NK-92 (cell line): ENCODE results near the gene YJEFN3.

ENCODE experiments used
- DNase-seq: peaks from one replicate; lab custom pipeline; 2025; ENCODE audit not compliant: unreplicated experiment; lab: John Stamatoyannopoulos, UW

Gene YJEFN3

DNA sequence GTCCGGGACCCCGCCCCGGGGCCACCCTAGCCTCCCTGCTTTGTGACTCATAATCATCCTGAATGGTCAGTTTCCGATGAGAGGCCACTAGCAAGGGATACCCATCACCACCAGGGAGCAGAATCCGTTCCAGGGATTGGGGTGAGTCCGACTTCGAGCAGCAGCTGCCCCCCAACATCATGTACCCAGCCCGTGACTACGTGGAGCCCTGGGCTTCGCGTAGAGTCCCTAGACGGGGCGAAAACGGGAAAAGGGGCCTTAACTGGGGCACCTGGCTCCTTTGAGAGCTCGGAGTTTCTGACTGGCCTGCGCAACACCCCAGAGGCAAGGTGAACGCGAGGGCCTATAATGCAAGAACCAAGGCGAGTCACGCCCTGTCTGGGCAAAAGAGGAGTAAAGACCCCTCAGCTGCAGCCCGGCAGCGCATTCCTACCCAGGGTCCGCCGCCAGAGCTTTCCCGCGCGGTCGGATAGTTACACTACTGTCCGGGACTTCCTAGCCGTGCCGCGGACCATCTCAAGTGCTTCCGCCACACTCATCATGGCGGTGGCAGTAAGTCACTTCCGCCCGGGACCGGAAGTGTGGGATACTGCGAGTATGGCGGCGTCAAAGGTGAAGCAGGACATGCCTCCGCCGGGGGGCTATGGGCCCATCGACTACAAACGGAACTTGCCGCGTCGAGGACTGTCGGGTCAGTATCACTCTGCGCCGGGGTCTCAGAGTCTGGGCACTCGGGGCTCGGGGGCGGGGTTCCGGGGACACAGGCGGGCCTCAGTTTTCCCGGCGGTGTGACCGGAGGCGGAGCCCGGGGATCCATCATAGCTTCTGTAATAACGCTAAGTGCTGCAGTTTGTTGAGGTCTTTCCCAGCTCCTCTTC, 12.8 kb upstream of the YJEFN3 start, which contains the start of gene NDUFA13:
Gene NDUFA13, plus strand, starts transcription at position 584 of the 878 bp plus-strand sequence. Its CDS starts 14 bp downstream, at position 598.
- DNase-seq: peak; percentile 53

DNA sequence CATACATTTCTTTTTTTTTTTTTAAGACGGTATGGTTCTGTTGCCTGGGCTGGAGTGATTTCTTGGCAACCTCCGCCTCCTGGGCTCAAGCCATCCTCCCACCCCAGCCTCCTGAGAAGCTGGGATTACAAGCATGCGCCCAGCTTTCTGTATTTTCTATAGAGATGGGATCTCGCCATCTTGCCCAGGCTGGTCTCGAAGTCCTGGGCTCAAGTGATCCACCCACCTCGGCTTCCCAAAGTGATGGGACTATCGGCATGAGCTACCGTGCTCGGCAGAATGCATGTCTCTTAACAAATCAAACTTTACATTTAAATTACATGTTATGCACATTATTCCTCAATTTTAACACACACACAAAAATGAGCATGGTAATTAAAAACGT, 11.5 kb upstream of the YJEFN3 start:
- no peak for DNase-seq

DNA sequence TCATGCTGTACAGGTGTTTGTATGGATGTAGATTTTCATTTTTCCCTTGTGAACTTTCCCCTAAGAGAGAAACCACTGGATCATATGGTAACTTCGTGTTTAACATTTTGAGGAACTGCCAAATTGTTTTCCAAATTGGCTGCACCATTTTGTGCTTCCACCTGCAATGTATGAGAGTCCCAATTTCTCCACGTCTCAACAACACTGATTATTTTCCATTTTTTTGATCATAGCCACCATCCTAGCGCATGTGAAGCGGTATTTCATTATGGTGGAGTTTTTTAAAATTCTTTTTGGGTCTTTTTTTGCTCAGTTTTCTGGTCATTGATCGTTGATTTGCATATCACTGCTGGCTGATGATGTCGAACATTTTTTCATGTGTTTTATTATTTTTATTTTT, 7.7 kb upstream of the YJEFN3 start:
- DNase-seq: no peak

- DNase-seq: no peak
Observed at GRCh38 chr19:19523177-19523576, 5.5 kb upstream of the YJEFN3 start.

GRCh38 chr19:19524053-19524452, 4.7 kb upstream of the YJEFN3 start:
- no peak for DNase-seq

DNA sequence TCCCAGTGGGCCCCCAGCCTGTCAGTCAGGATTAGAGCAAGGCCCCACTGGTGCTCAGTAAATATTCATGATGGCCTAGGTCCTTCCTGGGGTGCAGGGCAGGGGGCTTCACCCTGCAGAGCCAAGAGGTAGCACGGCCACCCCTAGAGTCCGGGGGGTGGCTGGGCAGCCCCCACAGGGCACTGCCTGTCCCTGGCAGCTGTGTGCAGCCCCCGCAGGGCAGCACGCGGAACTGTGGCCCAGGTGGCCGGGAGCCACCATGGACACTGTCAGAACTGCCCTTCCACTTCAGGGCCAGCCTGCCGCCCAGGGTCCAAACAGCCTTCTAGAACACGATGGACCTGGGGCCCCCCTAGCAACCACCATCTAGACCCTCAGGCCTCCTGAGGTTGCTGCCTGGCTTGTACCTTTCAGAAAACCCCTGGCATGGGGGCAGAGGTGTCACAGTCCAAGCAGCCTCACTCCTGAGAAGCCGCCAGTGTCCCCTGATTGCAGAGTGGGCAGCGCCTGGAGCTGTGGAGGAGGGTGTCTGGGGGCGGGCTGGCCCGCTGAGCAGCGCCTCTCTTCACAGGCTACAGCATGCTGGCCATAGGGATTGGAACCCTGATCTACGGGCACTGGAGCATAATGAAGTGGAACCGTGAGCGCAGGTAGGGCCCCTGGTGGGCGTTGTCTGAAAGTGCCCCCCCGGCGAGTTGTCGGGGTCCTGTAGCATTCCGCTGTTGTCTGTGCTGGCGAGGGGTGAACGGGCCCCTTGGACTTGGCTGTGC, 2.9 kb upstream of the YJEFN3 start:
- no peak for DNase-seq

- DNase-seq: no peak
Observed at GRCh38 chr19:19526581-19527370, 1.9 kb upstream of the YJEFN3 start.

- DNase-seq: no peak
Observed at GRCh38 chr19:19527371-19527656, 1.4 kb upstream of the YJEFN3 start.

GRCh38 chr19:19527674-19528625, 761 bp upstream of the YJEFN3 start:
- no peak for DNase-seq

DNA sequence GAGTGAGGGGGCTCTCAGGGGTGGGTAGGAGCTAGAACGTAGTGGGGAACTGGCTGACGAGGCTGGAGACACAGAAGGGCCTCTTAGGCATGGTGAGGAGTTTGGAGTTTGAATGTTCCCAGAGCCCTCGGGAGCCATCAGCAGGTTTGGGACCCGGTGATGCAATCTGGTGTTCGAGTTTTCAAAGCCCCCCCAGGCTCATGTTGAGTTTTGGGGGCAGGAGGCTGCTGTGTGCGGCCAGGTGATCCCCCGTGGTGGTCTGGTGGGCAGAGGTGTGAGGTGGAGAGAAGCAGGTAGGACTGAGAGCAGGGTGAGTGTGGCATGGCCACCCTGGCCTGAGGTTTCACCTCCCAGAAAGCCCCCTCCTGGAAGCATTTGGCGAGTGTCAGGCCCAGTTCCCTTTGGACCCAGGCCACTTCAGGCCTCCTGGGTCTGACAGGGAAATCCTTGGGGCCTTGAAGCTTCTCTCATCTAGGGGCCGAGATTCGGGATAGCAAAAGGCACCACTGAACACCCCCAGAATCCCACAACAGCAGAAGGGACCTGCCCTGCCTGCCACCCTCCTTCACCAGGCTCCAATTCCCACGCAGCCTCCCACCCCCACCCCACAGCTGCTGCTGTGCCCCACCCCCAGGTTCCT, 1.2 kb downstream of the YJEFN3 start:
- DNase-seq: no peak

GRCh38 chr19:19530423-19530804, 1.7 kb downstream of the YJEFN3 start:
- DNase-seq: no peak

- no peak for DNase-seq
Observed at GRCh38 chr19:19530889-19531288, 2.2 kb downstream of the YJEFN3 start.

DNA sequence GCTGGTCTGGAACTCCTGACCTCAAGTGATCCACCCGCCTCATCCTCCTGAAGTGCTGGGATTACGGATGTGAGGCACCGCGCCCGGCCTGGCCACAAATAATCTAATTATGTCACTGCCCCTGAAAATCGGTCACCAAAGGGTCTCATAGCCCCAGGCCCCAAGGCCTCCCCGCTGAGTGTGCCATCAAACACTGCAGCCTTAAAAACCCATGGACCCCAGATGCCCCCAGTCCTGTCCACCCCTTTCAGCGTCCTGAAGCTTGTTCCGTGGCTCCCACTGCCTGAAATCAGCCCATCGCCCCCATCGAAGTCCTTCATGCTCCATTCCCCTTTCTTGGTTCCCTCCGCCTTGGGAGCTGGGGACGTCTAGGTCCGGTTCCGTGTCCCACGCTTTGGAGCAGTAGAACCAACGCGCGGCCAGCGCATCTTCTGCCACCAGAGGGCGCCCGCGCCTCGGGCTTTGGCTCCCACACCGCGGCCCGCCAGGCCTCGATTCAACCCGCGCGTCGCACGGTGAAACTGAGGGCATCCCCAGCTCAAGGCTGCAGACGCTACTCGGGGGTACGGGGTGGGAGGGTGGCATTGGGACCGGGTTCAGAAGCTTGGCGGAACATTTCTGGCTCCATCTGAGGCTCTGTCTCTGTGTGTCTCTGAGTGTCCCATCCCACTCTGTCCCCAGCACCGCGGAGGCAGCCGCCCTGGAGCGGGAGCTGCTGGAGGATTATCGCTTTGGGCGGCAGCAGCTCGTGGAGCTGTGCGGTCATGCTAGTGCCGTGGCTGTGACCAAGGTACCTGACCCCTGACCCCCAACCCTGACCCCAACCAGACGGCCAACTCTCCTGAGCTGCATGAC, 3.5 kb downstream of the YJEFN3 start:
- DNase-seq: no peak

DNA sequence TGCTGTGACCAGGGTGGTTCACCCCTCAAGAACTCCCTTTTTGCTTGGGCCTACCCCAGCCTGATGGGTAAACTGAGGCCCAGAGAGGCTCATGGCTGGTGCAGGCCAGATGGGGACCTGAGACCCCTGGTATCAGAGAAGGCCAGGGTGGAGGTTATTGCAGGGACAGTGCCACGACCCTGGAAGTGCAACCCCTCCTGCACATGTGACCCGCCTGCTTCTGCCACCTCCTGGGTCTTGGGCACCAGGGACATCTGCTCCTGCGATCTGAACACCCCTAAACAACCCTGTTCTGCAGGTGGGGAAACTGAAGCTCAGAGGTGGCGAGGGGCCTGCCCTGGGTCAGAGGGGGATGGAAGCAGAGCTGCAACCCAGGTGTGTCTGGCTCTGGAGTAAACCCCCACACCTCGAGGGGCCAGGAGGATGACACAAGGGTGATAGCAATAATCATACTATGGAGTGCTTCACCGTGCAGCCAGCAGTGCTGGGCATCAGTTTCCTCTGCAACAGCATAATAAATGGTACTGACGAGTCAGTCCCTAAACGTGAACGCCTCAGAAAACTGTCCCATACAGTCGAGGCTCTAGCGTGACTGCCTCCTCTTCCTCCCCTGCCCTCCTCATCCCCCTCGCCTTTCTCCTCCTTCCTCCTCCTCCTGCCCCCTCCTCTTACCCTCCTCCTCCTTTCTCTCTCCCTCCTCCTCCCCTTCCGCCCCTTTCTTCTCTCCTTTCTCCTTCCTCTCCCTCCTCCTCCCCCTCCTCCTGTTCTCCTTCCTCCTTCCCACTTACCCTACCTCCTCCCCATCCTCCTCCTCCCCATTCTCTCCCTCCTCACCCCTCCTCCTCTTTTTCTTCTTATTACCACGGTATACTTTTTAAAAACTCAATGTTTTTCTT, 4.3 kb downstream of the YJEFN3 start:
- DNase-seq: no peak

DNA sequence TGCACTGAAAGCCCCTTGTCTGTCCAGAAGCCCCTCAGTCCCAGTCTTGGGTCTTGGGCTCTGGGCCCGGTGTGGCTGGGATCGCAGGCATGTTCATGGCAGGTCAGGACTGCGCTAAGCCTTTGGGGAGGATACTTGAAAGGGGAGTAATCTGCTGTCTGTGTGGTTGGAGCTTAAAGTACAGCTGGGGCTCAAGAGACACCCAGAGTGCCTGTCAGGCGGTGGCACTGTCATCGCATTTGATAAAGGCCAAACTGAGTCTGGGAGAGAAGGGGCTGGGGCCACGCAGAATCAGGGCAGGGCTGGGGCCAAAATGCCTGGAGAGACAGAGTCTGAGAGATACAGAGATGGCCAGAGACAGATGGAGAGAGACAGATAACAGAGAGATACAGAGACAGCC, 5.1 kb downstream of the YJEFN3 start:
- DNase-seq: no peak

- no peak for DNase-seq
Observed at GRCh38 chr19:19534556-19535265, 6.0 kb downstream of the YJEFN3 start.
